HK-2 (cell line): ENCODE results near the gene PLD1.

Experiments
- DNase-seq: peaks from one replicate; pipeline ENCODE4 v3.0.0-alpha.2; 2018; ENCODE audit not compliant: unreplicated experiment

Gene PLD1

DNA sequence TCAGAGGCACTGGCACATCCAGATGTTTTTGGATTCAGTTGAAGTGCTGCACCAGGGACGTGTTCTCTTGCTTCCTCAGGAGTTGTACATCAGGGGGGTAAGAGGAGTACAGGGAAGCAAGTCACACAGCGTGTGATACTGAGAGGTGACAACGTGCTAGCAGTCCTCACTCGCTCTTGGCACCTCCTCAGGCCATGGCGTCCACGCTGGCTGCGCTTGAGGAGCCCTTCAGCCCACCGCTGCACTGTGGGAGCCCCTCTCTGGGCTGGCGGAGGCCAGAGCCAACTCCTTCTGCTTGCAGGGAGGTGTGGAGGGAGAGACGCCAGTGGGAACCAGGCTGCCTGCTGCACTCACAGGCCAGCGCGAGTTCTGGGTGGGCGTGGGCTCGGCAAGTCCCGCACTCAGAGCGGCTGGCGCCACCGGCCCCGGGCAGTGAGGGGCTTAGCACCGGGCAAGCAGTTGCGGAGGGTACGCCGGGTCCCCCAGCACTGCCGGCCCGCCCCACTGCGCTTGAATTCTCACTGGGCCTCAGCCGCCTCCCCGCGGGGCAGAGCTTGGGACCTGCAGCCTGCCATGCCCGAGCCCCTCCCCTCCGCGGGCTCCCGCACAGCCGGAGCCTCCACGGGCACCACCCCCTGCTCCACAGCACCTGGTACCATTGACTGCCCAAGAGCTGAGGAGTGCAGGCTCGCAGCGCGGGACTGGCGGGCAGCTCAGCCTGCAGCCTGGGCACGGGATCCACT, 64.5 kb downstream of the PLD1 start:
- DNase-seq, result no peak

DNA sequence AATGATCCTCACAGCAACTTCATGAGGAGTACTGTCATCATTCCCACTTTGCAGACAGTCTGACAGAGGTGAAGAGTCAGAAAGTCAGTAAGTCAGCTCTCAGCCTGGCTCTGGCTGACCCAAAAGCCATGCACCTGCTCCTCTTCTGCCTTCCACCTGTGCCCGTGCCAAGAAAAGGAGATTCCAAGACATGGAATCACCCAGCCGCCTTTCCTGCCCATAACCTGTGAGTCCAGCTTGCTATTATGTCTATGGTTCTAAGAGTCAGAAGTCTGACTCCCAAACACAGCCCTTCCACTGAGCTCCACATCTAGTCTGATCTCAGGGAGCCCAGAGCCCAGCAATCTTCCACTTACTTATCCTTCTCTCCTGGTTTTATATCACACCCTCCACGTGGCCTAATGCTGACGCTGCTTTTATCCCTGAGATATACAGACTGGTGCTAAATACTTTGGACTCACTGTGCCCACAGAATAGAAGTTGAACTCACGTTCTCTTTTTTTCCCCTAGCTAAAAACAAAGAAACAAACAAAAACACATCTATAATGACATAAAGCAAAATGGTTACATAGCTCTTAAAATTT, 66.0 kb downstream of the PLD1 start:
- no peak for DNase-seq

DNA sequence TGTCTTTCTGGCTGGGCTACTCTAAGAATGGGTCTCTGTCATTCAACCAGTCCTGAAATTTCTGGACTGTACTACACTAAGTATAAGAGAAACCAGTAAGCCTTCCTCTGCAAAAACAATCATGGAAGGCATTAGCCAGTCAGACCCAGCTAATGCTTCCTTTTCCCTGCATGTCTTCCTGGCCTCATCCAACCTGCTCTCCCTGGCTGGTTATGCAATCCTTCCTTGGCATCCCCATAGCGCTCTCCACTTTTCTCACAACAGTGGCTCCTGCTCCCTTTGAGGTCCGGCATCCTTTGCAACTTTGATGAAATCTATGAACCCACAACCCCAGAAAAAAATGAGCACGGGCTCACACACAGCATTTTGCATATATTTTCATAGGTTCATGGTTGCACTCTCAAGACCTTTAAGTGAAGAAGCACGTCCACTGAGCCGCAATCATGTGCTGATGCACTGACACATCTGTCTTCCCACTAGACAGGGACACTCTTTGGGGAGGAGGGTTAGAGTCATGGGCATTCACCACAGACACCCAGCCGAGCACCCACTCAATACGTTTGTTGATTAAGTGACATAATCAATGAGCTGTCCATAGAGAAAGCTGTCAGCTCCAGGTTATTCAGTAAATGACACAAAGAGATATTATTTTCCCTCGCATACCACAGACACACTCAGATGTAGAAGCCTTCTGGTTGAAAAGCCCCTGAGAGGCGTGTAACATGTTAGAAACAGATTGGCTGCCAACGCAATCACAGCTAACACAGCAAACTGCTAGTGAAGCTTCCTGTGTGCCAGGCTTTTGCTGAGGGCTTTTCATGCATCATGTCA, 66.7 kb downstream of the PLD1 start:
- DNase-seq, result no peak

DNA sequence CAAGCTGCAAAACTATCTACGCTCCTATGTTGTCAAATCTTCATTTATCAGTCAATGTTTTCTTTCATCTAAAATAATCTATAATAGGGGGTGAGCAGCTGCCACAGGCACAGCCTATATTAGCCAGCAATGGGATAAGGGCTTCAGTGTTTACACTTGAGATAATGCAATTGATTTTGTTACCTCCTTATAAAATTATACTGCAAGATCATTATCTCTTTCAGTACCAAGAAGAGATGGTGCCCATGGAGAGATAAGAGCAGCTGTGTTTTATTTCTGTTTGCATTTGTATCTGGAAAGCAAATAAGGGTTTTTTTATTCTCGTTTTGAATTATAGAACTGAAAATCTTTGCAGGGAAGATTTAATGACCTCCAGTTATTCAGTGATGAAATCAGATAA, 68.9 kb downstream of the PLD1 start:
- no peak for DNase-seq

DNA sequence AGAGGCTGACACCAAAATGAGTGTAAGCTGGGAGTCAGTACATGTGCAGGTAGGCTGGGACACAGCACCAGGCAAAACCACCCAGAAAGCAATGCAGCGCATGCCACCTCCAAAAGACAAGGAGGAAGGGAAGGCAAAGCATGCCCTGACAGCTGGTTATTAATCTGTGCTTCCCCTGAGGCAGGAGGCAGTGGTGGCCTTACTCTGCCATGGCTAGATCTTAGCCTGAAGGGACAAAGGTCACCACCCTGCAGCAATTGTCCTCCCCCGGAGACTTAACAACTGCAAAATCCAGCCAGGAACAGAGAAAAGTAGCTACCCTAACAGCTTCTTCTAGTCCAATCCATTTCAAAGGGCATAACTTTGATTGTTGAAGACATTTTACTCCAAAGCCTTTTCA, 73.7 kb downstream of the PLD1 start:
- DNase-seq, result no peak

DNA sequence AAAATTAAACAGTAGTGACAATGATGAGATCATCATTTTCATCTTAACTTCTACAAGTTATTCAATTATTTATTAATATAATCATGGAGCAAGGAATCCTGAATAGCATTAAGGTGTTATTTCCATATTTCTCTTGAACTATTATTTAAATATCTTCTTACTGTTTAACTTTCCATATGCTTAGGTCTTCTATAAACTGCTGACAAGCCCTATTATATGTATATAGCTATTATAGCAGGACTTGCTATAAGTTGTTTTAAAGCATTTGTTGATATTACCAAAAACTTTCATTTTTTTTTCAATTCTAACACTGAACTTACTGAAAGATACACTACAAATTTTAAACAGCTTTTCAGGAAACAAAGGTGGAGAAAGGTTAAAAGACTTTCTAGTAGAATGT, 76.7 kb downstream of the PLD1 start:
- DNase-seq, result no peak

DNA sequence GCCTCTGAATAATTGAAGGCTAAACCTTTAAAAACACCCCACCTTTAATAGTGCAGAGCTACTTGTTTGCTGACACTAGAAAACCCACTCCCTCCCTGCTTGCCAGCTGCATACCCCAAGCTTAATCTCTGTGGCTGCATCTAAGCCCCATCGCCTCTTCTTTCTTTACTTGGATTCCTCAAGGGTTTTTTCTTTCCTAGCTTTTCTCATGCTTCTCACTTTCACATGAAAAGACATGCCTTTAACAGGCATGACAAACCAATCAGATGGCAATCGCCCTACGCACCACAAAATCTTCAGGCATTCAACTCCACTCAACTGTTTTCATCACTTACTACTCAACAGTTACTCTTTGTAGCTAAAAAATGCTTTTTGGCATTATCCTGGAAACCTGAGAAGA, 77.5 kb downstream of the PLD1 start:
- DNase-seq, result no peak

DNA sequence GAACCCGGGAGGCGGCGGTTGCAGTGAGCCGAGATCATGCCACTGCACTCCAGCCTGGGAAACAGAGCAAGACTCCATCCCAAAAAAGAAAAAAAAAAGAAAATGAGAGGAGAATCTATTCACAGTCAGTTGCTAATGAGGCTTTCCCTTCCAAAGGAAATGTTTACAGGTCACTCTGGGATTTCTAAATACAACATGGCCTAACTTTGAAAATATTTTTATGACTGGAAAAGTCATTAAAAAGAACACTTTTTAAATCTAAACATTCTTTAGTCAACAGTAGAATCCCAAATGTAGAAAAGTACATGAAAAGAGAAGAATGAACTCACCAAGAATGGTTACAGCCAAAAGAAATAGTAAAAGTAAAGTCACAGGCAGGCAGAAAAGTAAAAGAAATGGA, 78.6 kb downstream of the PLD1 start:
- no peak for DNase-seq

DNA sequence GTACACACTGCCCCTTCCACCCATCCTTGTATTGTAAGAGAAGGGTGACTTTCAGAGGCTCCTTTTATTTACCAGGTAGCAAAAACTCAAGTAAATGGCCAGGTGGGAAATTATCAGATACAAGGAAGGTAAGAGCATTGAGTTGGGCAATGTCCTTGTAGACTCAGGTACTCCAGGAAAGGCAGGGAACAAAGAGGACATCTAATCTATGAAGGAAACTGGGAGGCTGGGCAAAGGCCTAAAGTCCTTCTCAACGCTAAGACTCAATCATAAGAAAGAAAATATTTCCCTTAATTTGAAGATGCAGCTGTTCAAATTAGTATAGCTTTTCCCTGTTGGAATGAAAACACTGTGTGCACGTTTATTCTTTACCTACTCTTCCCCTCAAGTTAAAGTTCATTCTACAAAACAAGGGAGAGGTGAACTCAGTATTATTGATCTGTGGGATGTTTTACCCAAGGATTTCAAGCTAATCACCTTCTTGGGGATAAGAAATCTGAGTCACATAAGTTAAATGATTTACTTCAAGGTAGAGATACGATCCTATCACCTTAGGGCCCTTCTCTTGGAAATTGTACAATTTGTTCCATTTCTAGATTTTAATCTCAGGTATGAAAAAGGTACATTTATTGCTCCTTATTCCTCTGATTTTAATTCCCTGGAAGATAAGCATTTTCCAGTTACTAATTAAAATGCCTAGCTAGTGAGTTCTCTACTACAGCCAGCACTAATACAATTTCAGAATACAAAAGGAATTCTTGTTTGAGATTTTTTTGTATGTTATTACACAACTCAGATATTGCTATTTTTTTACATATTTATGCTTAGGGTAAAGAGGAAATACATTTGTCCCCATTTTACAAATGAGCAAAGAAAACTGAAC, 80.6 kb downstream of the PLD1 start:
- DNase-seq, result no peak

DNA sequence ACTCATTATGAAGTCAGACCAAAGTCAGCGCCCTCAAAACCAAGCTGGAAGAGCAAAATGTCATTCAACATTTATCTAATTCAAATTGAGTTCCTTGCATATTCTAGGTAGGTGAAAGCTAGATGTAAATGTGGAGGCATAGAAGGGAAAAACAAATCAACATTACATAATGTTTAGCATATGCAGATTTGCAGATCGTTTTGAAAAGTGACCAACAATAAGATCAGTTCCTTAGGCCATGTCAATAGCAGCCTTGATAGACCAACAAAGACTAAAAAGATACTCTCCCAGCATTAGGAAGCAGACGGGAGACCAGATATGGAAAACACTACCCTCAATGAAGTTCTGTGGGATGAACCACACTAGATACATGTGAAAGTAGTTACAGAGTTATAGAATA, 83.0 kb downstream of the PLD1 start:
- no peak for DNase-seq

DNA sequence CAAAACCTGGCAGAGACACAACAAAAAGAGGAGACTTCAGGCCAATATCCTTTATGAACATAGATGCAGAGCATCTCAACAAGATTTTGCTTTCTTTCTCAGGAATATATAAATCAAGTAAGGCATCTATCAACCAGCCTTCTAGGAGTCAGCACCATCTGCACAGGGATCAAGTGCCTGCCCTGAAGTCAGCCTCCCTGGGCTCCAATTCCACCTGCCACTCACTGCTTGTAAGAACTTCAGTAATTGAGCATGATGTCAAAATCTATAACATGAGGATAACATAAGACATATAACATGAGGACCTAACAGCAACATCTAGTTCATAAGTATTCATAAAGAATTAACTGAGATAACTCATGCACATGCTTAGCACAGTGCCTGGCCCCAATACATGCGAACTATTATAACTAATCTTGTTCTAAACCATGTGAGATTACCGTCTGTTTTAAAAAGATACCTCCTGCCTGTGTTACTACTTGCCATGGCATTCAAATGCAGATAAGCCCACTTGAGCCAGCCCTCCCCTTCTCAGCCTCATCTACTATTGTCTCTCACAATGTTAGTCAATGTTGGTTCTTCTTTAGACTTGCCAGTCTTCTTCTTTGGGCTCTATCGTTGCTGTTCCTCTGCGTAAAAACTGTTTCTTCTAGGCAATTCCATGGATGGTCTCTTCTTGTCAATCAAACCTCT, 91.6 kb downstream of the PLD1 start:
- DNase-seq, result no peak

DNA sequence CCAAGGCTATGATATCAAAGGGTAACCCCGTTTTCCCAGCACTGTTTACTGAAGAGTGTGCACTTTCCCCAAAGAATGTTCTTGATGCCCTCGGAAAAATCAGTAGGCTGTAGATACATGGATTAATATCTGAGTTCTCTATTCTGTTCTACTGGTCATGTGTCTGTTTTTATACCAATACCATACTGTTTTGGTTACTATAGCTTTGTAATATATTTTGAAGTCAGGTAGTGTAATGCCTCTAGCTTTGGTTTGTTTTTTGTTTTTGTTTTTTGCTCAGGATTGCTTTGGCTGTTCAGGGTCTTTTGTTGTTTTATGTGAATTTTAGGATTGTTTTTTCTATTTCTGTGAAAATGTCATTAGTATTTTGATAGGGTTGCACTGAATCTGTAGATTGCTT, 95.1 kb downstream of the PLD1 start:
- no peak for DNase-seq

DNA sequence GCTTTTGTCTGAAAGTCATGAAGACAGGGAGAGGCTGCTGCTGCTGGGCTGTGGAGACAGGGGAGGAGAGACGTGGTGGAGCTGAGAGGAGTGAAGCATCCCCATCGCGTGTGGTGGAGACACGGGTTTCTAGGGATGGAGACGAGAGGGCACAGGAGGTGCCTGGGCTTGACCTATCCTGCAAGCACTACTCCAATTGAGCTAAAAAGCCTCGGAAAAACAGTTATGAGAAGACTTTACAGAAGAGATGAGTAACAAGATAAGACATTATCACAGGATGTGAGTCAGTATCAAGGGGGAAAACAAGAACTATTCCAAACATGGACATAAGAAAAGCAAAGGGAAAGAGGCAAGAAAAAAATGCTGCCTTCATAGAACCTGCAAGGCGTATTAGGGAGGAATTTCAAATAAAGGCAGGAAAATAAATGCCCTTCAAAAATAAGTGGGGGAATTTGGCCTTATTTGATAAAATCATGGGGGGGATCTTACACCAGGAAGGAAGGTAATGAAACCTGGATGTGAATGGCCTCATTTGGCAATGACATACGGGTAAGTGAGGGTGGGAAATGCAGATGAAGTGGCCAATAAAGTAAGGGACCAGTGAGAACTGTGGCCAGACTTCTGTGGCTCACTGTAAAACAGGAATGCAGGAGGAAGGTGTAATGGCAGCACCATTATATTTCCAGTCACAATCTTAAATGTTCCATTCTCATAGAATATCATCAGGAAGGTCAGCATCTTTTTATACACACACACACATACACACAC, 97.9 kb downstream of the PLD1 start:
- DNase-seq, result no peak

DNA sequence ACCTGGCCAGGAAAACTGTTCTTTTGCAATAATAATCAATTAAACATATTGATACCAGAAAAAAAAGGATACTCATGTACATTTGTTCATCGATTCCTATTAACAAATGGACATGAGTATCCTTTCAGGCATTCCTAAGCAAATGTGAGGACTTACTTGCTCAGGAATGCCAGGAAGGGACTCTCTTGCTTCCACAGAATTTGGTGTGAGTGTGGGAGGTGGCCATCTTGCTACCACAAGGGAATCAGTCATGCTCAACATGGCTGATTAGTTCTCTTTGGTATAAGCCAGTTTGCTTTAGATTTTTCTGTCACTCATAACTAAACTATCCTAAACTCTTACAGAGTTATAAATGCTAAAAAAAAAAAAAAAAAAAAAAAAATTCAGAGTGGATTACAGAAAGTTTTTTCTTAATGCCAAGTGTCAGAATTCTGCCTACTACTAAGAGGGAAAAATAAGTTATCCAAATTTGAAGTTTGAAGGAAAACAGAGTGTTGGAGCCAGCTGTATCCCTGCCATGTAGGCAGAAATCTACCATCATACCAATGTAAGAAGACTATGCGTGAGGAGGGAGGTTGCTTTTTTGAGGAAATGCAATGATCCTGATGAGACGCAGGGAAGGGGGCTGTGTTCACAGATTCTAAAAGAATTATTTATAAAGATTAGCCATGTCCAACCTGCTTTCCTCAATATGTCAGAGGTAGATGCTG, 98.7 kb downstream of the PLD1 start:
- no peak for DNase-seq

DNA sequence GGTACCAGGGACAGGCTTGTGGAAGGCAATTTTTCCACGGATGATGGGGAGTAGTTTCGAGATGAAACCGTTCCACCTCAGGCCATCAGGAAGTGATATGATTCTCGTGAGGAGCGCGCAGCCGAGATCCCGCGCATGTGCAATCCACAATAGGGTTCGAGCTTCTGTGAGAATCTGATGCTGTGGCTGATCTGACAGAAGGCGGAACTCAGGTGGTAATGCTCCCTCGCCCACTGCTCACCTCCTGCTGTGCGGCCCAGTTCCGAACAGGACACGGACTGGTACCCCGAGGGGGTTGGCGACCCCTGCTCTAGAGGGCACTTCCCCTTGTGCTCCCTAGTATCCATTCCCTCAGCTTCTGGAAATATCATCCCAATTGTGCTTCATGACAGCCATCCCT, 99.9 kb downstream of the PLD1 start:
- no peak for DNase-seq

DNA sequence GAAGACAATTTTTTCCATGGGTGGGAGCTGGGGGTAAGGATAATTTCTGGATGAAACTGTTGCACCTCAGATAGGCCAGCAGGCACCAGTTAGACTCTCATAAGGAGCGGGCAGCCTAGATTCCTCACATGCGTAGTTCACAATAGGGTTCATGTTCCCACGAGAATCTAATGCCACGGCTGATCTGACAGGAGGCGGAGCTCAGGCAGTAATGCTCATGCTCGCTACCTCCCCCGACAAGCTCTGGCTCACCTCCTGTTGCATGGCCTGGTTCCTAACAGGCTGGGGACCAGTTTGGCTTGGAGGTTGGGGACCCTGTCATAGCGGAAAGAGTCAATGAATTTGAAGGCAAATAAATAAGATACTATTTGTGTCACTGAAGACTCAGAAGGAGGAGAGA, 105.5 kb downstream of the PLD1 start:
- DNase-seq, result no peak

DNA sequence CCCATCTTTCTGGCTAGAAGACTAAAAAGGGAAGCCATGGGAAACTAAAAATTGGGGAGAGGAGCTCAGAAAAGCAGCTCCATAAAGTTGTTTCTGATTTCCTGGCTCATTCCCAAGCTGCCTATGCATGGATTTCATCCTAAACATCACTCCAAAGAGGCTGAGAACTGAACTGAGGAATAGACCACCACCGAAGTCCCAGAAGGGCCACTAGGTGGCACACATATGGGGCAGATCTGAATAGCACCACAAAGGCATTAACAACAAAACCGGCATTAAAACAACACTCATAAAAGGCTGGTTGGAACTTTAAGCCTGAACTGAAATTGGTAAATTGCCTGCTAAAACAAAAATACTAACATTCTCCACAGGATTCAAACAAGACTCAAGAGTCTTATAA, 106.3 kb downstream of the PLD1 start:
- no peak for DNase-seq

DNA sequence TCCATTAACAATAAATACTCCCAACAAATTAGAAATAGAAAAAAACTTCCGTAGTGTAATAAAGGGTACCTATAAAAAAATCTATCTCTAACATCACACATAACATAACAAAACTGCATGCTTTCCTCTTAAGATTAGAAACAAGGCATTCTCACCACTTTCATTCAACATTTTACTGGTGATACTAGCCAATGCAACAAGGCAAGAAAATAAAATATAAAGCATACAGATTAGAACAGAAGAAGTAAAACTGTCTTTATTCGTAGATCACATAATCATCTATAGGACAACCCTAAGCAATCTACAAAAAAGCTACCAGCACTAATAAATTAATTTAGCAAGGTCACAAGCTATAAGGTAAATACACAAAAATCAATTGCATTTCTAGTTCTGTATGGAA, 107.1 kb downstream of the PLD1 start:
- DNase-seq, result no peak

DNA sequence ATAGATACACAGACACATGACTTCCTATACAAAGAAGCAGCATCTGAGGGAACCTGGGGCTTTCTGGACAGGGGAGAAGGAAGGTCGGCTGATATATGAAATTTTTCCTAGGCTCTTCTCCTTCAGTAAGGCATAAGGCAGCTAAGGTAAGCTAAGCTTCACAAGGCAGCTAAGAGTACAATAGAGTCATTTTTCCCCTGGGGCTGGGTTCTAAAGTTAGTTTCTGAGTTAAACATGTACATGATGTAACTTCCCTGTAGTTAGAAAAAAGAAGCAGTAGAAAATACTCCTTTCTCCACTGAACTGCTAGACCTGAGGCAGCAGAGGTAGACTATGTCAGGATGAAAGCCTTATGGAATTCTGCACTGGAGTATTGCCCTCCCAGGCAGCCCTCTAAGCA, 109.6 kb downstream of the PLD1 start:
- no peak for DNase-seq

DNA sequence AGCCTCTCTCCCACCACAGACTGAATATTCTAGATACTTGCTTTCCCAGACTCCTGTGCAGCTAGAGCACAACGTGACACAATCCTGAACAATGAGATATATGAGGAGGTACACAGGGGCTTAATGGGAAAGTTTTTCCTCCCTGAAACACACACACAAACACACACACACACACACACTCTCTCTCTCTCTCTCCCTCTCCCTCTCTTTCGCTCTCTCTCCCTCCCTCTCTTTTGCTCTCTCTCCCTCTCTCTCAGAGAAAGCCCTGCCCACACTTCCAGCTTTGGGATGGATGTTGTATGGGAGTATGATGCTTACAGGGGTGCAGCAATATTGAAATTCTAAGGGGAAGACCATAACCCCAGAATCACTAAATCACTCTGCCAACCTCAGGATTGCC, 110.1 kb downstream of the PLD1 start:
- DNase-seq, result no peak
